GM12874 (cell line): ENCODE data around the gene ACACB.

ENCODE experiments used
- CTCF ChIP-seq: IDR thresholded peaks from 2 replicates; pipeline ENCODE4 v1.5.1; 2011; ENCODE audit warnings: low read depth, mild to moderate bottlenecking, control low read depth, low read length, moderate library complexity; ENCODE audit not compliant: insufficient read depth

ACACB gene

DNA sequence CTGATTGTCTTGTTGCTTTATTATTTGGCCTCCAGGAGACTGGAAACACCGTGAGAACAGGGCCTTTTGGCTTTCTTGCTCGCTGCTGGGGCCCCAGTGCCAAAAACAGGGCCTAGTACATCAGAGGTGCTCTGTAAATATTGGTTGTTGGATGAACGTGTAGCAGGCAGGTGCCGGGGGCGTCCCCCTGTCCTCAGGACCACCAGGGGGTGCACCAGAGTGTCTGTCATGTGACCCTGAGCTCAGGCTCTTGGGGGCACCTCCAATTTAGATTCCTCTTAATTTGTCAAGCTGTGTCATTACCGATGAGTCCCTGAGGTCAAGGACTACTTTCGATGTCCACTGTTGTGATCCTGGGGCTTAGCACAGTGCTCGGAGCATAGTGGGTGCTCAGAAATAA, 87.1 kb downstream of the ACACB start:
- TF ChIP-seq CTCF = no peak

- no peak for TF ChIP-seq CTCF
These were observed 92.7 kb downstream of the ACACB start for GRCh38 chr12:109209082-109209481.

DNA sequence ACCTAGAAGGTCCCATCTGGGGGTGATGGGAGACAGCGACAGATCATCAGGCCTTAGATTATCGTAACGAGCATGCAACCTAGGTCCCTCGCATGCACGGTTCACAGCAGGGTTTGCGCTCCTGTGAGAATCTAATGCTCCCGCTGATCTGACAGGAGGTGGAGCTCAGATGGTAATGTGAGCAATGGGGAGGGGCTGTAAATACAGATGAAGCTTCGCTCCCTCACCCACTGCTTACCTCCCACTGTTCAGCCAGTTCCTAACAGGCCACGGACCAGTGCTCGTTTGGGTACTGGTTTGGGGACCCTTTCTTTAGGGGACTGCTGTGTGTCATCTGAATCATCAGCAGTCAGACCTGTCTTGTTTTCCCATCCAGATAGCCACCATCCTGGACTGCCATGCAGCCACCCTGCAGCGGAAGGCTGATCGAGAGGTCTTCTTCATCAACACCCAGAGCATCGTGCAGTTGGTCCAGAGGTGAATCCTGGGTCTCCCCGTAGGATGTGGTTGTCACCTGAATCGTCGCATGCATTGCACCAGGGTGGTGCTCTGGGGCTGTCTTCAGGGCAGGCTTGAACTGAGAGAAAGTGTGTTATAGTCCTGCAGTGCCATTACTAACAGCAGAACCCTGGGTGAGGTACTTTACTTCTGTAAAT, 96.2 kb downstream of the ACACB start:
- TF ChIP-seq CTCF = no peak

- TF ChIP-seq CTCF = no peak
These were observed 97.7 kb downstream of the ACACB start for GRCh38 chr12:109214131-109214530.

DNA sequence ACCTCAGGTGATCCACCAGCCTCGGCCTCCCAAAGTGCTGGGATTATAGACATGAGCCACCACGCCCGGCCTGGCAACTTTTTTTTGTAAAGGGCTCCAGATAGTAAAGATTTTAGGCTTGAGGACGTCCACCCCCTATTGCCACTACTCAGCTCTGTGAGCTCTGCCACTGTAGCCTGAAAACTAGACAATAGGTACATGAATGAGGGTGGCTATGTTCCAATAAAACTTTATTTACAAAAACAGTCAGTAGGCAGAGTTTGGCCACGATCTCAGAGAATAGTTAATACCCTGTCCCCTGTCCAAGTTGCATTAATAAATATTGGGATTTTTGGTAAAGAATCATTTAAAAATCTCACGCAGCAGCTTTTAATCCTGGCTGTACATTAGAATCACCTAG, 102.6 kb downstream of the ACACB start:
- no peak for TF ChIP-seq CTCF

- TF ChIP-seq CTCF = no peak
These were observed 103.6 kb downstream of the ACACB start for GRCh38 chr12:109219938-109220337.

- TF ChIP-seq CTCF = no peak
These were observed 105.0 kb downstream of the ACACB start for GRCh38 chr12:109221277-109221931.
